HG02938 (cell line): ENCODE measurements around the gene REL.
"Not testable (repeated sequence)": the region's sequence is repeated elsewhere in the genome, so short reads cannot be mapped to it uniquely, and the experiment has no call there.

Experiments used
- ATAC-seq: cut with Tn5 transposase; IDR thresholded peaks from one replicate; pipeline ENCODE4 v1.9.1; 2021; ENCODE audit warnings: mild to moderate bottlenecking, moderate library complexity; ENCODE audit not compliant: unreplicated experiment

REL gene

GRCh38 chr2:60906395-60906794 lies 25.0 kb downstream of the REL start:
- no peak for ATAC-seq

DNA sequence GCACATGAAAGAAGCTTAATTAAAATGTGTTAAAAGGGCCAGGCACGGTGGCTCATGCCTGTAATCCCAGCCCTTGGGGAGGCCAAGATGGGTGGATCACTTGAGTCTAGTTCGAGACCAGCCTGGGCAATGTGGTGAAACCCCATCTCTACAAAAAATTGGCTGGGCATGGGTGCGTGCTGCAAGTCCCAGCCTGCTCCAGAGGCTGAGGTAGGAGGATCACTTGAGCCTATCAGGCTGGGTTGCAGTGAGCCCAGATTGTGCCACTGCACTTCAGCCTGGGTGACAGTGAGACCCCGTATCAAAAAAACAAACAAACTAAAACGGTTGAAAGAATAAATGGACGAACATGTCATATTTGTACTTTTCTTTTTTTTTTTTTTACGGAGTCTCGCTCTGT lies 26.0 kb downstream of the REL start:
- no peak for ATAC-seq

DNA sequence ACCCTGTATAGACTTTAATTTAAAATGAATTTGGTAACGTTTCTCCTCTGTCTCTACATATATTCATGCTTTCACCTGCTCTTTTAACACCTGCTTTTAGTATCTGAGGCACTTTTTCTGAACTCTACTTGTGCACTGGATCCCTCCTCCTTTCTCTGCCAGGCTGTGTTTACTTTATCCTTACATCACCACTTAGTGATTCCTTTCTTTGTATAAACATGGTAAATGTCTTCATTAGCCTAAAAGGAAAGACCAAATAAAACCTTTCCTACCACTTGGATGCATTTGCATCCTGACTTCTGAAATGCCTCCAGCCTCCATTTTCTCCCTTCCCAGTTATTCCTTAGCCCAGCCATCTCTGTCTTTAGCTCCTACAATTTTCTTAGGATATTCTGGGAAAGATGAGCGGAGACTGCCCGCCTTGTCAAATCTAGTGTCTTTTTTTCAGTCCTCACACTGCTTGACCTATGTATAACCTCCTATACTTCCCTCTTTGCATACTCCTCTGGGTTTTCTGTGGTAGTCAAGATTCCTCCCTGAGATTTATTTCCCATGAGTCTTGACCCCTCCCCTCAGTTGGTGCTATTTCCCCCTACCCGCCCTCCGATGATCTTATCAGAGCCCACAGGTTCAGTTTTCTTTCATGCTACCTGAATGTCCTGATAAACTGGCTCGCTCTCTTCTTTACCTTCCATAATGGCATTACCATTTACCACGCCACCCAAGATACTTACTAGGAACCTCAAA lies 44.8 kb downstream of the REL start:
- no peak for ATAC-seq

DNA sequence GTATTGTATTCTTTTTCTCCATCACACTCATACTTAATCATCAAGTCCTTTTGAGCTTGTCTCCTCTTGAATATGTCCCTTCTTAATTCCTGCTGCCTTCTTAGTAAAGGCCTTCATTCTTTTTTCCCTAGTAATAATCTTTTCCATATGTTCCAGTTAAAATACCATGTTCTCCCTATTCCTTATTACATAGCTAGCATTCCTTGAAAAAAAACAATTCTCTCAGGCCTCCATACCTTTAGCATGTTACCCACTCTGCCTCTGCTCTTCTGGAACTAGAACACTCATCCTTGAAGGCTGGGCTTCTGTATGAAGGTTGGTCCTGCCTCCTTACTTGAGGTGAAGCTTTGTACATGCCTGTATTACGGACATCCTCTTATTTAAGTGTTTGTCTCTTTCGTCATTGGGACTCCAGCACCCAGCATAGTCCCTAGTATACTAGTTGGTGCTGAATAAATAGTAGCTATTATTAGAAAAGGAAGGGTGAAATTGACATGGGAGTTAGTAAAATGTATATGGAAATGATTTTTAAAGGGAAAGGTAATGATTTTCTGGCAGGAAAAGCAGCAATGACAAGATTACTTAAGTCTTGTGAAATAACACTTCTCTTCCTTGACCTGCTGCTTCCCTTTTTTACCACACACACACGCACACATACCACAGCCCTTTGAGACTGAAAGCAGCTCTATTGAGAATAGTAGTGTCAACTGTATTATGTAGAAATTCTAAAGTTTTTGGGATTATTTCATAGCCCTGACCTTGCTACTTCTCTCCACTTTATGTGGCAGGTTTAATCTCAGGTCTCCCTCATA lies 45.6 kb downstream of the REL start:
- ATAC-seq = no peak

- not testable (repeated sequence) for ATAC-seq
Observed at GRCh38 chr2:60932061-60932460, 50.7 kb downstream of the REL start.

DNA sequence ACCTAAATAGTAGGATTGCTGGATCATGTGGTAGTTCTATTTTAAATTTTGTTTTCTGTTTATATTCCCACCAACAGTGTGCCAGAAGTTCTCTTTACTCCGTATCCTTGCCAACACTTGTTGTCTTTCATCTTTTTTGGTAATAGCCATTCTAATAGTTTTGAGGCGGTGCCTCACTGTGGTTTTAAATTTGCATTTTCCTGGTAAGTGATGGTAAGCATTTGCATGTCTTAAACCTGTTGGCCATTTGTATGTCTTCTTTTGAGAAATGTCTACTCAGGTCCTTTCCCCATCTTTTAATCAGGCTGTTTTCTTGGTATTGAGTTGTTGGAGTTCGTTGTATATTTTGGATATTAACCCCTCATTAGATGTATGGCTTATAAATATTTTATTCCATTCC lies 51.6 kb downstream of the REL start:
- no peak for ATAC-seq

DNA sequence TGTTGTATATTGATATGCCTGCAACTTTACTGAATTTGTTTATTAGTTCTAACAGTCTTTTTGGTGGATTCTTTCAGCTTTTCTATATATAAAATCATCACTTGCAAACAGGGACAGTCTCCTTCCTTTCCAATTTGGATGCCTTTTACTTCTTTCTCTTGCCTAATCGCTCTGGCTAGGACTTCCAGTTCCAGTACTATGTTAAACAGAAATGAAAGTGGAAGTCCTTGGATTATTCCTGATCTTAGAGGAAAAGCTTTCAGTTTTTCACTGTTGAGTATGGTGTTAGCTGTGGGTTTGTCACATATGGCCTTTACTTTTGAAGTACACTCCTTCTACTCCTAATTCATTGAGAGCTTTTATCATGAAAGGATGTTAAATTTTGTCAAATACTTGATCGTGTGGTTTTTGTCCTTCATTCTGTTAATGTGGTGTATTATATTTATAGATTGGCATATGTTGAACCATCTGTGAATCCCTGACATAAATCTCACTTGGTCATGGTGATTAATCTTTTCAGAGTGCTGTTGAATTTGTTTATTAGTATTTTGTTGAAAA lies 52.9 kb downstream of the REL start:
- no peak for ATAC-seq

DNA sequence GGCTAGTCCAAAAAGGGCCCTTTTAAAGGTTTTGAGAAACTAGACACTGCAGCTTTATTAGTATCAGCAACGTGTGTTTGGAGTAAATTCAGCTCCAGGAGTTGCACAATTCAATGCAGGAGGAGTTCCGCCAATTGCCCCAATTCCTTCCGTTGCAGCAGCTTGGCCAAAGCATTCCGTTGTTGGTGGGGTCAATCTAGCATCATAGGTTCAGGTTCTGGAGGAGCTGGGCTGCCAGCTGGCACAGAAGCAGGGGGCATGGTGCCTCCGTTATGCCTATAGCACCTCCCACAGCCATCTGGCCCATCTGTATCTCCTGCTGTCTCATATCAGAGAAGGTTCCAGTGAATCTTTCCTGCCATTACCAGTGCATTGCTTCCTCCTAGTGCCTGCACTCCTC lies 55.4 kb downstream of the REL start:
- no peak for ATAC-seq

DNA sequence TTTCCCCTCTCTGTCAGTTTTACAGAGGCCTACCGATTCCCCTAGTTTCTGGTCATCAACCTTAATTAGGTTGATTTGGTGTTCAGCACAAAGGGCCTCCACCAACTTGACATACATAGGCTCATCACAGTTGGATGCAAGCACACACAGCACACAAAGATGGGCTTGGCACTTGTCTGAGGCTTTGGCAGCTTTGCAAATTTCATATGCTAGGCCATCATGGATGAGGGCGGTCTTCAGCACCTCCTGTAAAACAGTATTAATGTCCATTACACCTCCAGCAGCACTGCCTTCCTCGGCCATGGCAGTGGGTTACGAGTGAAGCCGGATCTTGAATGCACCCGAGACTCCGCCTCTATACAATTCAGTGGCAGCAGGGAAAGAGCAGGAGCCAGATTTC lies 56.9 kb downstream of the REL start:
- no peak for ATAC-seq

- no peak for ATAC-seq
Observed at GRCh38 chr2:60939622-60940021, 58.2 kb downstream of the REL start.

- ATAC-seq = no peak
Observed at GRCh38 chr2:60945341-60945740, 64.0 kb downstream of the REL start.

DNA sequence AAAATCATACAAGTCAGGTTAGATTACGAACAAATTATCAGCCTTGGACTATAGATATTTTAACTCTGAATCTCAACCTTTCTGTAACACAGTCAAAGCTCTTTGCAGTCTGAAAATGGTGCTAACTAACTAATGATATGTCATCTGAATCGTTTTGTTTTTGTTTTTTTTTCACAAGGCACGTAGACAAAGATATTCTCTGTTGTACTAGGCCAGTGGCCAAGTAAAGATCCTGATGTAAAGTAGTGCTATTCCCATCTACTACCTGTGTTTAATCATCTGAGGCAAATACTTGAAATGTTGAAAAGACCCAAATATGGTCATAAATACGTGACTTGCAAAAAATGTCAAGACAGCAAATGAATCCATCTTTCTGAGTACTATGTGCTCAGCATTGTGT lies 65.7 kb downstream of the REL start:
- ATAC-seq = no peak

DNA sequence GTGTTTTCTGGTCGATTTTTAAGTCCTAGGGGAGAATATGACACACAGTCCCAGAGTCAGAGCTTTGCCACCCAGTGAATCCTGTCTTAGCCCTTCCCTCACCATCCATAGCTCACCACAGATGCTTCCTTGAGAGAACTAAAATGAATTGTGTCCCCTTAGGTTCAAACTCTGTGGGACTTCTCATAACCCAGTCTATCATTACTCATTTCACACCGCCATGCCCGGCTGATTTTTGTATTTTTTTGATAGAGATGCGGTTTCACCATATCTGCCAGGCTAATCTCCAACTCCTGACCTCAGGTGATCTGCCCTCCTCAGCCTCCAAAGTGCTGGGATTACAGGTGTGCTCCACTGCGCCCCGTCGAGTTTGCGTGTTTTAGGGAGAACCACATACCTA lies 66.8 kb downstream of the REL start:
- no peak for ATAC-seq

- ATAC-seq = no peak
Observed at GRCh38 chr2:60948926-60949579, 67.7 kb downstream of the REL start.

GRCh38 chr2:60954139-60954538 lies 72.8 kb downstream of the REL start:
- ATAC-seq = no peak

DNA sequence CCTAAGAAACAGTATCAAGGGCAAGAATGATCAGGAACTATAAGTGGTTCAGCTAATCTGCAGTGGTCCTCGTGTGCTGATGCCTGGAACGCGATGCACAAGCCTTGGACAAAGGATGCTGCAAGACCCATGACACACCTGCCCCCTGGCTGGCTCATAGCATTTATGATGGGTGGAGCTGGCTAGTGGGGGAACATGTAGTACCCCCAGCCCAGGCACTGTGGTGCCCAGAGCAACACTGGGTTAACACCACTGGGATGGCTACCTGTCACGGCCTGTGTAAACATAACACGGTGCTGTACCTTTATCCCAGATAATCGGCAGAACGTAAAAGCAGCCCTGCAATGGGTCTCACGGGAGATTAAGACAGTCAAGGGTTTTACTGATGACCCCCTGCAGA lies 75.8 kb downstream of the REL start:
- ATAC-seq = no peak

DNA sequence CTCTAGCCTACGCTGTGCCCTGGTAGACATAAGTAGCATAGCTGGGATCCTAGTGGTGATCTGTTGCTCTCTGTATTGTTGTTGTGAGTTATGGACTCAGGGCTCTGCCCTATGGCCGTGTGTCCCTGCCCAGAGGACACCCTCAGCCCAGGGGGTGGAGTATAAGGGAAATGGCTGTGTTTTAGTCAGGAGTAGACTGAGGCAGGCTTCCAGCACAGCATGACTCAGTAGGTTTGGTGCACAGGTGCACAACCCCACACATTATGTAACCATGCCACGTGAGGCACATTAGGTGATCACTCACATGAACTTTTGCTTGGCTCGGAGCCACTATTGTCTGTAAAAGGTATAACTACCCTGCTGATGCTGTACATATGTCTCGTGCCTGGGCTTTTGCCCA lies 76.3 kb downstream of the REL start:
- ATAC-seq = no peak

DNA sequence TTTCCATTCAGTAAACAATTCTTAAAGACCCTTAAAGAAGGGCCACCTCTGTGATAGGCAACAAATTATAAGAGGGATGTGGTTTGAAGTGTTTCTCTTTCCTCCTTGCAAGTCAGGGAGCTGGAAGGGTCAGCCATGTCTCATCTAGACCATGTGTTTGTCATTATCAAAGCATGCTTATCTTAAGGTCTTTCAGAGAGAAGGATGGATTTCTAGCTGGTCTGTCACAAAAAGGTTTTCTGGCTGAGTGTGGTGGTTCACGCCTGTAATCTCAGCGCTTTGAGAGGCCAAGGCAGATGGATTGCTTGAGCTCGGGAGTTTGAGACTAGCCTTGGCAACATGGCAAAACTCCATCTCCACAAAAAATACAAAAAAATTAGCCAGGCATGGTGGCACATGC lies 77.0 kb downstream of the REL start:
- ATAC-seq = no peak

DNA sequence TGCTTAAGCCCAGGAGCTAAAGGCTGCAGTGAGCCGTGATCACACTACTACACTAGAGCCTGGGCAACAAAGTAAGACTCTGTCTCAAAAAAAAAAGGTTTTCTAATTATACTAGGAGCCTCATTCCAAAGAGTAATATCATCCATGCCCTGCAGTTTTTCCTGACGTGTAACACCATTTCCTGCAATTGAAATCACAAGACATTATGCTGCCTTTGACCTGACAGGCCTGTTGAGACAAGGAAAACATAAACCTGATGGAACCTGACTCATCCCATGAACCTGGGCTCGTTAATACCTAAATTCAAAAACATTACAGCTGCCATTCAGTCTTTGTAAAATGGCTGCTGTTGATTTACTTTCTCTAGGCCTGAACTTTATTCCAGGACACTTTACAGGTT lies 77.4 kb downstream of the REL start:
- no peak for ATAC-seq

DNA sequence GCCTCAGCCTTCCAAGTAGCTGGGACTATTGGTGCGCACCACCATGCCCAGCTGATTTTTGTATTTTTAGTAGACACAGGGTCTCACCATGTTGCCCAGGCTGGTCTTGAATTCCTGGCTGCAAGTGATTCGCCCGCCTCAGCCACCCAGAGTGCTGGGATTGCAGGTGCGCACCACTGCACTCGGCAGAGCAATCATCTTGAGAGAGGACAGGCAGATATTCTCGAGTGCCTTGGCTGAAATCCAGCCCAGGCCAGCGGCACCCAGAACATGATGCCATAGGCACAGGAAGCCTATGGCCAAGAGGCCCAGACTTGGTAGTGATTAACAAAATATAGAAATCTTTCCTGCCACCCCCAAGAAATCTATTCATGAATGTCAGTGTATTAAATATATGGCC lies 78.1 kb downstream of the REL start:
- no peak for ATAC-seq

DNA sequence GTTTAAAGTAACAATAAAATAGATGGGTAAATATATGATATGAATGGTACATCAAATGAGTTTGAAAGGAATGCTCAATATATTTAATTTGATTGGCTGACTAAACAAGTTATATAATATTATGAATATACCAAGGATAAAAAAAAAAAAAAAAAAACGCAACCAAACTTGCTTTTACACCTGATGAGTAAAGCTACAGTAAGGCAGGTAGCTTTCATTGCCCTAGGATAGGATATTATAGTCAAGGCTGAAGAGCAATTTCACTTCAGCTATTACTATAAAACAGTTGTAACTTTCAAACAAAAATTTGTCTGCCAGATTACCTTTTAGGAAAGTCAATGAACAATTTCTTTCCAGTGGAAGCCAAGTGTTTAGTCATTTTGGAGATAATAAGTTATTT lies 79.3 kb downstream of the REL start:
- ATAC-seq = no peak

DNA sequence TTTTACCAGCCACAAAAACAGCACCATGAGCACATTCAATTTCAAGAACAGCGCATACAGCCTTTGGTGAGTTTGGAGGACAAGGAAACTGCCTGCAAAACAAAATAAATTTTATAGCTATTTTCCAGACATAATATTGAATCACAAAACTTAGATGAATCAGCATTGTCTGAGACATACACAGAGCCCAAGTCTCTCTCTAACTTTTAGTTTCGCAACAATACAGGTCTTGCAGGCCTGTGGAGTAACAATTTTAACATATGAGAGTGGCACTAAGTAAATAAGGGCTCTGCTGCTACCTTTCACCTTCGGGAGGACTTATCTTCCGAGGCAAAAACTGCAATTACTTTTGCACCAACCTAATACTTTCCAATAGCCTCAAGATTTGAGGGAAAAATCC lies 80.1 kb downstream of the REL start:
- ATAC-seq = no peak
